ENCODE data around the gene NTF4.

DNA sequence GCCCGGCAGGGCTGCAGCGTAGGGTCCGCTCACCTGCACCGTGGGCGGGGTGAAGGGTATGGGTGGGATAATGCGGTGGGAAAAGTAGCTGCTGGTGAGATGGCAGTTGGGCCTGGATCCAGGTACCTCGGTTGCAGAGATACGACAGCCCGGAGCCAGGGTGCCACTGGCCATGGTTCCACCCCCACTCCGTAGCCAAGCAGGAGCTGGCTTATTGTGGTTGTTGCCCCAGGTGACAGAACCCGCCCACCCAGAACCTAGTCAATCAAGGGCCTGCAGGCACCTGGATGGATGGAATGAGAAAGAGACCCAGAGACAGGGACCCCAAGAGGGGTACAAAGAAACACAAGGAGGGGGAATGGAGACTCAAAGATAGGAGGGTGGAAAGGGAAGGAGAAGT is 44.3 kb downstream of the NTF4 start:
- TF ChIP-seq CTCF (IDR thresholded peaks at IDR 0.05; ENCODE audit: insufficient read depth, low read length) (no peak), REST (IDR thresholded peaks at IDR 0.05; ENCODE audit: insufficient replicate concordance, low read depth) (no peak), POLR2AphosphoS5 (IDR thresholded peaks at IDR 0.05; ENCODE audit: low read depth) (no peak), GABPA (IDR thresholded peaks at IDR 0.05; ENCODE audit: low read depth) (no peak)
